Activated naive CD4-positive, alpha-beta T cell treated with anti-CD3 and anti-CD28 coated beads, Interleukin-2, amount 10 ng/mL, durations not matched to agents 5 hours and 36 hours (primary cell): ENCODE measurements around the gene SEMA5B. TPM values are rescaled to one million over a fixed set of nuclear protein-coding genes. Genes with fewer than 3 reads are reported as not detected.

Source experiments
- total RNA-seq, 2 experiments: library from RNA; stranded (reverse); gene quantifications; one replicate each; pipeline ENCODE4 v1.2.3, GENCODE V29; 2021

SEMA5B gene, protein sequence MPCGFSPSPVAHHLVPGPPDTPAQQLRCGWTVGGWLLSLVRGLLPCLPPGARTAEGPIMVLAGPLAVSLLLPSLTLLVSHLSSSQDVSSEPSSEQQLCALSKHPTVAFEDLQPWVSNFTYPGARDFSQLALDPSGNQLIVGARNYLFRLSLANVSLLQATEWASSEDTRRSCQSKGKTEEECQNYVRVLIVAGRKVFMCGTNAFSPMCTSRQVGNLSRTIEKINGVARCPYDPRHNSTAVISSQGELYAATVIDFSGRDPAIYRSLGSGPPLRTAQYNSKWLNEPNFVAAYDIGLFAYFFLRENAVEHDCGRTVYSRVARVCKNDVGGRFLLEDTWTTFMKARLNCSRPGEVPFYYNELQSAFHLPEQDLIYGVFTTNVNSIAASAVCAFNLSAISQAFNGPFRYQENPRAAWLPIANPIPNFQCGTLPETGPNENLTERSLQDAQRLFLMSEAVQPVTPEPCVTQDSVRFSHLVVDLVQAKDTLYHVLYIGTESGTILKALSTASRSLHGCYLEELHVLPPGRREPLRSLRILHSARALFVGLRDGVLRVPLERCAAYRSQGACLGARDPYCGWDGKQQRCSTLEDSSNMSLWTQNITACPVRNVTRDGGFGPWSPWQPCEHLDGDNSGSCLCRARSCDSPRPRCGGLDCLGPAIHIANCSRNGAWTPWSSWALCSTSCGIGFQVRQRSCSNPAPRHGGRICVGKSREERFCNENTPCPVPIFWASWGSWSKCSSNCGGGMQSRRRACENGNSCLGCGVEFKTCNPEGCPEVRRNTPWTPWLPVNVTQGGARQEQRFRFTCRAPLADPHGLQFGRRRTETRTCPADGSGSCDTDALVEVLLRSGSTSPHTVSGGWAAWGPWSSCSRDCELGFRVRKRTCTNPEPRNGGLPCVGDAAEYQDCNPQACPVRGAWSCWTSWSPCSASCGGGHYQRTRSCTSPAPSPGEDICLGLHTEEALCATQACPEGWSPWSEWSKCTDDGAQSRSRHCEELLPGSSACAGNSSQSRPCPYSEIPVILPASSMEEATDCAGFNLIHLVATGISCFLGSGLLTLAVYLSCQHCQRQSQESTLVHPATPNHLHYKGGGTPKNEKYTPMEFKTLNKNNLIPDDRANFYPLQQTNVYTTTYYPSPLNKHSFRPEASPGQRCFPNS
- not detected for total RNA-seq

DNA sequence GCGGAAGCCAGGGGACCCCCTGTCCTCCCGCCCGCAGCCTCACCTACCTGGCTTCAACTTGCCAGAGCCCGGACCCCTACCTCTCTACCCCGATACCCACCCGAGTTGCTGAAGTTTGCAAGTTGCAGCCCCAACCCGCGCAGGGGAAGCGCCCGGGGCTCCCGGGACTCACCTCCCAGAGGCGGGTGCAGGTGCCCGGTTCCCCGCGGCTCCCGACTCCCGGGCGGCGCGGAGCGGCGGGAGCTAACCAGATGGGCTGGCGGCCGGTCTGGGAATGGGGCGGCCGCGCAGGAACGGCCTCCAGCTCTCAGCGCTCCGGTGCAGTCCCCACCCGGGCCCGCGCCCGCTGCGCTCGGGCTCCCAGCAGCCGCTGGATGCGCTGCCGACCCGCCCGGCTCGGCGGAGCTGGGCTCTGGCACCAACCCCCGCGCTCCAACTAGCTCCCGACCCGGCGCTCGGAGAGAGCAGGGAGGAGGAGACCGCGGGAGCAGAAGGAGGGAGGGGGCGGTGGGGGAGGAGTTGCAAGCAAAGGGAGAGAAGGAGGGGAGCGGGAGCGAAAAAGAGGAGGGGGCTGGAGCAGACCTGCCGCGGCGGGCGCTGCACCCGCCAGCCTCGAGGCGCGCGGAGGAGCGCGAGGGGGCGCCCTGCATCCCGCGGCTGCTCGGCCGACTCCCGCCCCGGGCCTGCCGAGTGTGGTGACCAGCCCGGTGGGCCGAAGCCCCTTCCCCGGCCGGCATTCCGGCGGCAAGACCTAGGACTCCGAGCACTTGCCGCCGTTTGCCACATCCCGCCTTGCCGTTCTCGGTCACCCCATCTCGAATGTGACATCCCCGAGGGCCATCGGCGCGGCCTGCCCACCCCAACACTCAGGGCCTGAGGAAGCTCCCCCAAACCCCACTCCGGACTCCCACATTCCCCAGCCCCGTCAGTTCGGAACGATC lies at the start of gene SEMA5B:
Gene SEMA5B (minus strand): TSS at position 472 of the 941 bp plus-strand sequence. CDS start 66,500 bp downstream, outside the sequence.

DNA sequence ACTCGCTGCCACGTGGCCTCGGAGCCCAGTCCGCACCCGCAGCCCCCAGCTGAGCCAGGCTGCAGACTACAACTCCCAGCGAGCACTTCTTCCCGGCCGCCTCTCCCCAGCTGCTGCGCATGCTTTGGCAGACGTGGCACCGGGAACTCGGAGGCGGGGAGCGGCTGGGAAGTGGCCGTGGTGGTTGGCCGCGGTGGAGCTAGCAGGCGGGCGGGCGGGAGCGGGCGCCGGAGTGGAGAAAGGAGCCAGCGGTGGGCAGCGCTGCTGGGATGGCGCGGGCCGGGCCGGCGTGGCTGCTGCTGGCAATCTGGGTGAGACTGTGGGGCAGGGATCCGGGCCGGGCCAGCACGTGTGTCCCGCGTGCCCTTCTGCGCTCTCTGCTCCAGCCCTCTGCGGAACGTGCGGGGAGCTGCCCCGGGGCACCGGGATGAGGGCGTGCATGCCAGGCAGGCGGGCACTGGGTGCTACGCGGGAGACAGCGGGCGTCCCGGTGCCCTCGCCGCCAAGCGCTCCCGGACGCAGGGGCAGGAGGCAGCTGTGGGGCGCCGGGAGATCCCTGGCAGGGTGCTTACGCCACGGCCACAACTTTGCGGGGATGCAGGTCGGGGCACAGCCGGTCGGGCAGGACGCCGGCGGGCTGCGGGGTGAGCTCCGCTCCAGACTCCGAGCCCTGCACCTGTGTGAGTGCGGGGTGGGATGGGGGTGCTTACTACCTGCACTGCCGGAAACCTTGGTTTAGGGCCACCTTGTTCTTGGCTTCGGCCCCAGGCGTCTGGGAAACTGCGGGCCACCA lies 39.5 kb upstream of the SEMA5B start, which contains the start of gene PDIA5:
Gene PDIA5 (plus strand): TSS at position 130 of the 793 bp plus-strand sequence. CDS start 140 bp downstream, at position 270.

Other genes starting within 250 kb of the SEMA5B start
- 1 to 10 TPM; 8.8 to 9.9 TPM for gene HSPBAP1, start 233.9 kb downstream of the SEMA5B start, total RNA-seq
- gene SLC49A4, start 232.7 kb downstream of the SEMA5B start, total RNA-seq: 1 to 10 TPM; 3.9 to 4.0 TPM
- 10 to 100 TPM; 11.4 to 13.3 TPM for gene PDIA5, start 39.3 kb upstream of the SEMA5B start, total RNA-seq
- gene SEC22A, start 174.2 kb upstream of the SEMA5B start, total RNA-seq: 10 to 100 TPM; 14.9 to 19.0 TPM